GM18868 (cell line): ENCODE measurements around the gene ENPP7.

Experiments used
- ATAC-seq: cut with Tn5 transposase; IDR thresholded peaks from one replicate; pipeline ENCODE4 v1.9.1; 2021; ENCODE audit warnings: mild to moderate bottlenecking, moderate library complexity; ENCODE audit not compliant: unreplicated experiment

Gene ENPP7

DNA sequence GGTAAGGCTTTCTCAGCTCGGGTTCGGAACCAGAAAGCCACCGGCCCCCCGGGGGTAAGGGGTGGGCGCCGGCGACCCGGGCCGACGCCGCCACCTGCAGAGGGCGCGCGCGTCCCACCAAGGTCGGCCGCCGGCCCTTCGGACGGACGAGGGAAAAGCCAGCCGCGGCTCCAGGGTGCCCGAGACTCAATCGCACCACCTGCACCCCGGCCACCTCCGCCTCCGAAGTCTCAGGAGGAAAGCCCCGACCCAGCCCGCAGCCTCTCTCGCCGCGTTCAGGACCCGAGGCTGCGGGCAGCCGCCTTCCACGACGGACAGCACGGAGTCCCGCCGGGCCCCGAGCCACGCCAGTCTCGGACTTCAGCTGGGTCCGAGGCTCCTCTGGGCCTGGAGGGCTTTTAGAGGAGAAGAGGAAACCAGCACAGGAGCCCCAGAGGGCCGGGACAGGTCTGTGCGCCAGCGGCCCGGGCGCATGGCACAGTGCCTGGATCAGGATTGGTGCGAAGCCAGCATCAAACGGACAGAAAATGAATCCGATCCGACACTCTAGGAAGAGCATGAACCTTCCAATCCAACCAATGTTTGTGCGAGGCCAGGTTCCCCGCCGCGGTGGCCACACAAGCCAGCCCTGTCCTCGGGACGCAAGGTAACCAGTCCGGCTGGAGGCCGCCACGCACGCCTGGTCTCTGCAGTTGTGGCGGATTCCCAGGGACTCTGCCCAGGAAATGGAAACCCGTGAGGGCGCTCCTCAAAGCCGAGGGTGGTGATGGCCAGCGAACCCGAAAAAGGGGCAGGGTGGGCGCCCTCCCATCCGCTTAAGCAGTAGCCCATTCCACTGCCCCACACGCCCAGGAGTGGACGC is 59.4 kb downstream of the ENPP7 start:
- ATAC-seq, result no peak

- no peak for ATAC-seq
Measured at GRCh38 chr17:79790805-79791734, 60.3 kb downstream of the ENPP7 start.

DNA sequence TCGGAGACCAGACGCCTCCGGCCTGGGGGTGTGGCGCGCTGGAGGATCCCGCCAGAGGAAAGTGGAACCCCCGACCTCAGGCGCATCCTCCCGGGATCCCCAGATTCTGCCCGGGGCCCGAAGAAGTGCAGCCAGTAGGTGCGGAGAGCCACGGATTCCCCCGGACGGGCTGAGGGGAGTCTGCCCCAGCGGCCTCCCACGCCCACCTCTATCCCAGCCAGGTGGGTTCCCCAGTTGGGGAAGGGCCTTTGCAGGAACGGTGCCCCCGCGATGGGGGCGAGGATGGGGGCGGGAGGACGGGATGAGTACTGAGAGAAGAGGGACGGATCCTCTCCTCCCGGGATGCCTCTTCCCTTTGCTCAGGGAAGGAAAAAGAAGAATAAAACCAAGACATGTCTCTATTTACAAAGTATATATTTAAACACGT is 61.0 kb downstream of the ENPP7 start:
- no peak for ATAC-seq
